Measurements from ENCODE around the gene PTGER2. TPM values are rescaled to one million over a fixed set of nuclear protein-coding genes. Genes with fewer than 3 reads are reported as not detected.

PTGER2 gene
- polyA plus RNA-seq, 1 experiment: 70.7 TPM

DNA sequence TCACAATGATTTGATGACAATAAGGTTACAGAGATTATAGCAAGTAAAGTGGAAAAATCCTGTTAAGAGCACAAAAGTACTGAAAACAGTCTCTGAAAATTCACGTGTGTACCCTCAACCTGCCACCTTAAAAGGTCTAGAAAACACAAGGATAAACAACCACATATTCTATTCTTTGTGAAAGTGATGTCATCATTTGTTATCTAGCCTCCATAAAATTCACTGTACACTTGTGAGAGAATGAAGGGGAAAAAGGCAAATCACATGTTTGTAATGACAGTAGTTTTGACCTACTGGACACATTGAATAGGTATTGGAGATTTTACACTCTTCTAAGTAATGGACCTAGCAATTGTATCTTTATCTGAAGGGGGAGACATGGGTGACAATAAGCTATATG is 42.6 kb upstream of the PTGER2 start:
- Histone ChIP-seq H3K27ac (ENCODE audit: low read depth, low read length) (no peak overlapping the region), H3K9me3 (ENCODE audit: control insufficient read depth, insufficient read depth, low read length) (no peaks in the 10 kb centered on the region; the same call in 1 of the 2 replicates), H3K27me3 (ENCODE audit: control insufficient read depth, insufficient read depth, low read length) (peaks cover 39% of the 10 kb centered on the region), H3K4me3 (ENCODE audit: low read depth, low read length) (no peak overlapping the region)
- ChIA-PET POLR2A (no interaction called here), CTCF (interaction anchor here (0.7 to 1.6 kb wide), 3 partner anchors 43 to 502 kb away, joined by 4 to 5 read pairs (median 4); no protein-coding TSS in a partner anchor)
- no peak for DNase-seq (ENCODE audit: low read depth, low spot score)
- no peak for TF ChIP-seq CTCF (IDR thresholded peaks at IDR 0.05; ENCODE audit: low read depth, low read length)

DNA sequence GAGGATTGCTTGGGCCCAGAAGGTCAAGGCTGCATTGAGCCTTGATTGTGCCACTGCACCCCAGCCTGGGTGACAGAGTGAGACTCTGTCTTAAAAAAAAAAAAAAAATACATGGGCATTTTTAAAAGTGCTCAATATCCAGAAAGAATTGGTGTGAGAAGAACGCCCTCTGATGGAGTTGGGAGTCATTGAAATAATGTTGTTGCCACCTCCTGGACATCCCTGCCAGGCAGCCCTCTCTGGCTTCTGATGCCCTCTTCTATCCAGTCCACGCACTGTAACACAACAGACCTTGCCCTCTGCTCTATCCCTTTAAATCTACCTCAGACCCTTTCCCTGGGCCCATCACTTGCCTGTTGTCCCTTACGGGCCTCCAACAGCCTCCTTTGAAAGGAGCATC is 41.7 kb upstream of the PTGER2 start:
- ChIA-PET POLR2A (no interaction called here), CTCF (interaction anchor here (0.7 to 1.6 kb wide), 3 partner anchors 44 to 501 kb away, joined by 4 to 5 read pairs (median 4); no protein-coding TSS in a partner anchor)
- DNase-seq (ENCODE audit: low read depth, low spot score): no peak
- Histone ChIP-seq H3K27me3 (ENCODE audit: control insufficient read depth, insufficient read depth, low read length) (peaks cover 34% of the 10 kb centered on the region), H3K27ac (ENCODE audit: low read depth, low read length) (no peak overlapping the region), H3K4me3 (ENCODE audit: low read depth, low read length) (no peak overlapping the region), H3K9me3 (ENCODE audit: control insufficient read depth, insufficient read depth, low read length) (no peaks in the 10 kb centered on the region; the same call in 1 of the 2 replicates)
- peak; percentile 48 for TF ChIP-seq CTCF (IDR thresholded peaks at IDR 0.05; ENCODE audit: low read depth, low read length)

DNA sequence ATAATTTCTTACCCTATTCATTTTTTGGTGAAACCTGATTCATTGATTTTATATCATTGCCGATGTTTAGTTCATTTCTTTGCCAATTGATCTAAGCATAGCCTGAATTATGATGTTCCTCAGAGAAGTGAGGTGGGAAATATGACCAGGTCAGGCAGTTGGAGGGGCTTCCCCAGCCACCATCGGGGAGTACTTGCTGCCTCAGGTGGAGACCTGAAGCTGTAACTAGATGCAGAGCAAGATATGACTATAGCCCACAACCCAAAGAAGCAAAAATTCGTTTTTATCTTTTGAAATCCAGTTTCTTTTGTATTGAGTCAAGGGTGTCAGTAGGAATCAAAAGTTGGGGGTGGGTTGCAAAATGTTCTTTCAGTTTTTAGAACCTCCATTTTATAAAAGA is 38.7 kb upstream of the PTGER2 start:
- ChIA-PET POLR2A (no interaction called here), CTCF (no interaction called here)
- DNase-seq (ENCODE audit: low read depth, low spot score): no peak
- peaks cover 11% of the 10 kb centered on the region for H3K27me3 ChIP-seq (ENCODE audit: control insufficient read depth, insufficient read depth, low read length)
- H3K27ac ChIP-seq (ENCODE audit: low read depth, low read length): no peak overlapping the region
- no peak overlapping the region for H3K4me3 ChIP-seq (ENCODE audit: low read depth, low read length)
- H3K9me3 ChIP-seq (ENCODE audit: control insufficient read depth, insufficient read depth, low read length): no peaks in the 10 kb centered on the region
- TF ChIP-seq CTCF (IDR thresholded peaks at IDR 0.05; ENCODE audit: low read depth, low read length): no peak

DNA sequence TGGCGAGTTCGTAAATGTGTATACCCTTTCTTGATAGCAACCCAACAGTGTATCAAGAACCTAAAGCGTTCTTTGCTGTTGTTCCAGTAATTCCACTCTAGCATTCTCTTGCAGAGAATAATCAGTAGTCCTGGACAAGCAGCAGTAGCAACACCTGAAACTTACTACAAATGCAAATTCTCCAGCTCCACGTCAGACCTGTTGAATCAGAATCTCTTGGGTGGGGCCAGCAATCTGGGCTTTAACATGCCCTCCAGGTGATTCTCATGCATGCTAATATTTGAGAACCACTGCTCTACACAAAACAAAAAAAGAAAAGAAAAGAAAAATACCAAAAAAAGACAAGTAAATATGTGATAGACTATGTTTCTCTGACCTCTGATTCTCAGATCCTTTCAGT is 36.6 kb upstream of the PTGER2 start:
- POLR2A ChIA-PET: no interaction called here
- CTCF ChIA-PET: no interaction called here
- no peak for TF ChIP-seq CTCF (IDR thresholded peaks at IDR 0.05; ENCODE audit: low read depth, low read length)
- no peak overlapping the region for H3K27ac ChIP-seq (ENCODE audit: low read depth, low read length)
- peaks cover 5% of the 10 kb centered on the region for H3K27me3 ChIP-seq (ENCODE audit: control insufficient read depth, insufficient read depth, low read length)
- H3K4me3 ChIP-seq (ENCODE audit: low read depth, low read length): no peak overlapping the region
- H3K9me3 ChIP-seq (ENCODE audit: control insufficient read depth, insufficient read depth, low read length): no peaks in the 10 kb centered on the region
- DNase-seq (ENCODE audit: low read depth, low spot score): no peak

DNA sequence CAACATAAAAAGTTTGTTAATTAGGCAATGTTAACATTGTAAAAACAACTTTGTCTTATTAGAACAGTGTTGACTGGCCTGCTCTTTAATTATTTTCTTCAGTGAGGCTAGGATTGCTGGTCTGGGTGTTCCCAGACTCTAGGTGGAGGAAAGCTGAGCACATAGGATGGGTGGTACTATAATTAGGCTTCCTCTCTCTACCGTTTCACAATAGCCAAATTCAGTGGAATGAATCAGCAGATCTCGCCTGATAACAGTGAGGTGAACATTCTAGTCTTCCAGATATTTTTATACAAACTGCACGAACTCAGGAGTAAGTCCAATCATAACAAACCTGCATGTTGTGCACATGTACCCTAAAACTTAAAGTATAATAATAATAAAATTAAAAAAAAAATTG is 34.7 kb upstream of the PTGER2 start:
- no peak for TF ChIP-seq CTCF (IDR thresholded peaks at IDR 0.05; ENCODE audit: low read depth, low read length)
- no peak for DNase-seq (ENCODE audit: low read depth, low spot score)
- ChIA-PET POLR2A (no interaction called here), CTCF (no interaction called here)
- Histone ChIP-seq H3K27me3 (ENCODE audit: control insufficient read depth, insufficient read depth, low read length) (peaks cover 2% of the 10 kb centered on the region), H3K9me3 (ENCODE audit: control insufficient read depth, insufficient read depth, low read length) (no peaks in the 10 kb centered on the region), H3K27ac (ENCODE audit: low read depth, low read length) (no peak overlapping the region), H3K4me3 (ENCODE audit: low read depth, low read length) (no peak overlapping the region)
